ENCODE results near the gene KCTD13. TPM values are rescaled to one million over a fixed set of nuclear protein-coding genes. Genes with fewer than 3 reads are reported as not detected.
A peak's percentile ranks its signal among the peaks of the same experiment; 100 is the strongest.

Gene KCTD13
- total and polyA plus RNA-seq, 8 donors: 7.7 to 20.5 (median 9.3) TPM

DNA sequence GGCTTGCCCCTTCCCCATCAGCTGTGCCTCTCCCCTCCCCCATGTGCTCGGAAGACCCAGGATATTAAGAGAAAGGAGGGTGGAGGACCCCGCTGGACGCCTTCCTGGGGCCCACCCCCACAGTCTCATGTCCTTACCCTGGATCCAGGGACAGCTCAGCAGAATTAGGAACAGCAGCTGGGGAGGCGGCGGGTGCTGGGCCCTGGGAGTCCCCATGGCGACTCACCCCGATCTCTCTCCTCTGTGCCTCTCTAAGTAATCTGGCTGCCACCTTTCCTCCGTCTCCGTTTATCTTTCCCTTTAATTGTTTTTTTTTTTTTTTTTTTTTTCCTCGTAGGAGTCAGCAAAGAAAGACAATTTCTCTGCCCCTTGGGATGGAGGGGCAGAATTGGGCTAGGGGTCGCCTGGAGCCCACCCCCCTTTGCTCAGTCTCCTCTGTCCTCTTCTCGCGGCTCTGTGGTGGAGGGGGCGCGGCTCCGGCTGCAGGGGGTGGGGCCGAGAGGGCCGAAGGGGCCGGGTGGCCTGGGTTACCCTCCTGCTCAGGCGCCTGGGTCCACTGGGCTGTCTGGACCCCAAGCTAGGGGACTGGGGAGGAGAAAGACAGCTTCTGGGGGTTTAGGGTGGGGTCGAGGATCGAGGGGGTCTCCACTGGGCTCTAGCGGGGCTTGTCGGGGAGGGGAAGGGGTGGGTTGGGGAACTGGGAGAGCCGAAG, 27.1 kb downstream of the KCTD13 start:
- intact Hi-C loops (cut with DNase I): no loop called here
- Histone ChIP-seq H3K36me3 (no peaks in the 10 kb centered on the region), H3K9me3 (no peaks in the 10 kb centered on the region), H3K27ac (peak overlapping the region; percentile 60 to 85 (median 76)), H3K4me3 (peak overlapping the region; percentile 51 to 67 (median 56)), H3K27me3 (no peaks in the 10 kb centered on the region), H3K4me1 (peaks cover 0 to 5% (median 4%) of the 10 kb centered on the region in 3 donors)
- no peak for FAIRE-seq
- DNase-seq: peak in 2 of 6 donors; percentile 77 to 83
- TF ChIP-seq, protein P1, sequence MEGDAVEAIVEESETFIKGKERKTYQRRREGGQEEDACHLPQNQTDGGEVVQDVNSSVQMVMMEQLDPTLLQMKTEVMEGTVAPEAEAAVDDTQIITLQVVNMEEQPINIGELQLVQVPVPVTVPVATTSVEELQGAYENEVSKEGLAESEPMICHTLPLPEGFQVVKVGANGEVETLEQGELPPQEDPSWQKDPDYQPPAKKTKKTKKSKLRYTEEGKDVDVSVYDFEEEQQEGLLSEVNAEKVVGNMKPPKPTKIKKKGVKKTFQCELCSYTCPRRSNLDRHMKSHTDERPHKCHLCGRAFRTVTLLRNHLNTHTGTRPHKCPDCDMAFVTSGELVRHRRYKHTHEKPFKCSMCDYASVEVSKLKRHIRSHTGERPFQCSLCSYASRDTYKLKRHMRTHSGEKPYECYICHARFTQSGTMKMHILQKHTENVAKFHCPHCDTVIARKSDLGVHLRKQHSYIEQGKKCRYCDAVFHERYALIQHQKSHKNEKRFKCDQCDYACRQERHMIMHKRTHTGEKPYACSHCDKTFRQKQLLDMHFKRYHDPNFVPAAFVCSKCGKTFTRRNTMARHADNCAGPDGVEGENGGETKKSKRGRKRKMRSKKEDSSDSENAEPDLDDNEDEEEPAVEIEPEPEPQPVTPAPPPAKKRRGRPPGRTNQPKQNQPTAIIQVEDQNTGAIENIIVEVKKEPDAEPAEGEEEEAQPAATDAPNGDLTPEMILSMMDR (IDR thresholded peaks at IDR 0.05): no peak
- 1% methylated on average over 20 to 25 of the region's 25 CpGs for WGBS, 2 donors
- ATAC-seq: peak; percentile 49 to 75 (median 60)

DNA sequence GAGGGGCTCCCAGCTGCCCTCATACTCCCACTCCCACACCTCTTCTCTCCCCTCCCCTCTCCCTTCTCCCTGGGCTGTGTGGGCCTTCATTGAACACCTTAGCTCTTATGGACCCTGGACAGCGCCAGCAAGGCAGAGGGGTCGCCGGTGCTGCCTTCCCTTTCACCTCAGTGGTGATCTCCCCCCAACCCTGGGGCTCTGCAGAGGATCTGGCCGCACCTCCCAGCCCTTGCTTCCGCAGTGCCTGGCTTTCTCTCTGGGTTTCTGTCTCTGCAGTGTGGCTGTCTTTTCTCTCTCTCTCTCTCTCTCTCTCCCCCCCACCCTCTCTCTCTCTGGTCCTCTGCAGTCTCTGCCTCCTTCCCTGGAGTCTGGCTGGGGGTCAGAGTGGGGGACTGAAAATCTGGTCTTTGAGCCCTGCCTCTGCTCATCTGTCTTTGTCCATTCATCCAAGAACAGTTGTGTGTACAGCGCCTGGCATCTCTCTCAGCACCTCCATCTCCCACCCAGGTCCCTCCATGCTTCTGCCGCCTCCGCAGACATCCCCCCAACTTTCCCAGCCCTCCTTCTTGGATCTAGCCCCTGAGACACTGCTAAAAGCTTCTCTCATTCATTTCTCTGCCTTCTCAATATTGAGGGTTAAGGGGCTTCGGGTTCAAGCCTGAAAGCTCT, 27.8 kb downstream of the KCTD13 start:
- Histone ChIP-seq H3K4me3 (peak overlapping the region in 3 of 4 donors; percentile 53 to 67 (median 59)), H3K9me3 (no peaks in the 10 kb centered on the region), H3K27me3 (no peaks in the 10 kb centered on the region), H3K27ac (no peak overlapping the region), H3K36me3 (no peaks in the 10 kb centered on the region), H3K4me1 (peaks cover 0 to 5% (median 4%) of the 10 kb centered on the region in 3 donors)
- FAIRE-seq (no peak), DNase-seq (no peak), ATAC-seq (no peak)
- intact Hi-C loops (cut with DNase I): no loop called here
- WGBS, 2 donors: 30 to 41% methylated on average over 9 of the region's 9 CpGs
- TF ChIP-seq, protein P1 (IDR thresholded peaks at IDR 0.05): no peak

DNA sequence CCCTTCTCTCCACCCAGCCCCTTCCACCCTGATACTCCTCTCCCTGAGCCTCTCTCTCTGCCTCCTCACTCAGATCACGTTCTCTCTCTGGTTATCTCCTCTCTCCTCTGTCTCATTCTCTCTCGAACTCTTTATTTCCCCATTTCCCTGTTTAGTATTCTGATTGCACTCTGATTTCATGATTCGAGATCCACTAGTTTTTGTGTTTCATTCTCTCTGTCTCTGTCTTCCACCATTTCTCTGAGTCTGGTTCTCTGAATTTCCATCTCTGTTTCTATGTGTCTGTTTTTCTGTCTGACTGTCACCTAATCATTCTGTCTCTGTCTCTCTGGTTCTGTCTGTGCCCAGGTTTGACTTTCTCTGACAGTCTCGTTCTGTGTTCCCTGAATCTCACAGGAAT, 28.7 kb downstream of the KCTD13 start:
- Histone ChIP-seq H3K27me3 (no peaks in the 10 kb centered on the region), H3K9me3 (no peaks in the 10 kb centered on the region), H3K4me3 (no peak overlapping the region), H3K36me3 (no peaks in the 10 kb centered on the region), H3K4me1 (peaks cover 0 to 5% (median 4%) of the 10 kb centered on the region in 3 donors), H3K27ac (no peak overlapping the region)
- TF ChIP-seq, protein P1 (IDR thresholded peaks at IDR 0.05): no peak
- FAIRE-seq (no peak), DNase-seq (no peak), ATAC-seq (no peak)
- 69 to 85% methylated on average over 4 of the region's 4 CpGs for WGBS, 2 donors
- intact Hi-C loops (cut with DNase I): no loop called here

DNA sequence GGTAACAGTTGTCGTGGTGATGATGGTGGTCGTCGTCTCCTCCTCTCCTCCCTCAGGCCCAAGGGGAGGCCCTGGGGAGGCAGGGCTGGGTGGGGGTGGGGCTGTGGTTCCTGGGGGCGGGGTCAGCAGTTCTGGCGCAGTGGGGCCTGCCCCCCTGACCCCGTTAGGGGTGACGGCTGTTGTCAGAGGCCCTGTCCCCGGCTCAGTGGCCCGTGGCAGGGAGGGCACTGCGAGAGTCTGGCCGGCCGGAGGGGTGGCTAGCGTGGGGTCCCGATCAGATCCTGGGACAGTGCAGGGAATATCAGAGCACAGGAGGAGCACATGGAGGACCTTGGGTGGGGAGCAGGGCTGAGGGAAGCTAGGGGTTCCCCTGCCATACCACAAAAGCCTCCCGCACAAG, 29.2 kb downstream of the KCTD13 start:
- Histone ChIP-seq H3K9me3 (no peaks in the 10 kb centered on the region), H3K4me3 (no peak overlapping the region), H3K27me3 (no peaks in the 10 kb centered on the region), H3K4me1 (peaks cover 0 to 5% (median 4%) of the 10 kb centered on the region in 3 donors), H3K36me3 (no peaks in the 10 kb centered on the region), H3K27ac (no peak overlapping the region)
- no peak for DNase-seq
- intact Hi-C loops (cut with DNase I): no loop called here
- TF ChIP-seq, protein P1 (IDR thresholded peaks at IDR 0.05): no peak
- no peak for ATAC-seq
- no peak for FAIRE-seq
- WGBS, 2 donors: 65 to 75% methylated on average over 9 to 15 of the region's 15 CpGs

DNA sequence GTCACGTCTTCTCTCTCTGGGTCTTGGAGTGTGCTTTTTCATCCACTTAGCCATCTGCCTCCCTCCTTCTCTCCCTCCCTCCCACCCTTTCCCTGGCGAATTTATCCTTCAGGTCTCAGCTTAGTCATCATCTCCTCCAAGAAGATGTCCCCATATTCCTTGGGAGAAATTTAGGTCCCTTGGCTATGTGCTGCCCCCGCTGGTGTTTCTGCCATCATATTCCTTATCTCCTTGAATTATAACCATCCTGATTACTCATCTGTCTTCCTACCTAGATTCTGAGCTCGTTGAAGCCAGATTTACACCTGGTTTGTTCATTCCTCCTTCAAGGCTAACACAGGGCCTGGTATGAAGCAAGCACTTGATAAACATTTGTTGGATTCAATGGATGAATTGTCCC, 31.7 kb downstream of the KCTD13 start:
- Histone ChIP-seq H3K4me1 (peaks cover 0 to 4% (median 0%) of the 10 kb centered on the region in 3 donors), H3K4me3 (no peak overlapping the region), H3K27me3 (no peaks in the 10 kb centered on the region), H3K9me3 (no peaks in the 10 kb centered on the region), H3K27ac (no peak overlapping the region), H3K36me3 (no peaks in the 10 kb centered on the region)
- 64 to 66% methylated on average over 4 of the region's 4 CpGs for WGBS, 2 donors
- DNase-seq (no peak), FAIRE-seq (no peak), ATAC-seq (no peak)
- TF ChIP-seq, protein P1 (IDR thresholded peaks at IDR 0.05): no peak
- intact Hi-C loops (cut with DNase I): no loop called here
